SIG-M5 treated with dmso at 0.1 percent for 504 hours (cell line): Measurements from ENCODE around the gene CARMIL3.
"Not testable (repeated sequence)": the region's sequence is repeated elsewhere in the genome, so short reads cannot be mapped to it uniquely, and the experiment has no call there.

ENCODE experiments used
- DNase-seq: peaks from one replicate; lab custom pipeline; 2025; ENCODE audit not compliant: unreplicated experiment; lab: John Stamatoyannopoulos, UW

CARMIL3 gene

DNA sequence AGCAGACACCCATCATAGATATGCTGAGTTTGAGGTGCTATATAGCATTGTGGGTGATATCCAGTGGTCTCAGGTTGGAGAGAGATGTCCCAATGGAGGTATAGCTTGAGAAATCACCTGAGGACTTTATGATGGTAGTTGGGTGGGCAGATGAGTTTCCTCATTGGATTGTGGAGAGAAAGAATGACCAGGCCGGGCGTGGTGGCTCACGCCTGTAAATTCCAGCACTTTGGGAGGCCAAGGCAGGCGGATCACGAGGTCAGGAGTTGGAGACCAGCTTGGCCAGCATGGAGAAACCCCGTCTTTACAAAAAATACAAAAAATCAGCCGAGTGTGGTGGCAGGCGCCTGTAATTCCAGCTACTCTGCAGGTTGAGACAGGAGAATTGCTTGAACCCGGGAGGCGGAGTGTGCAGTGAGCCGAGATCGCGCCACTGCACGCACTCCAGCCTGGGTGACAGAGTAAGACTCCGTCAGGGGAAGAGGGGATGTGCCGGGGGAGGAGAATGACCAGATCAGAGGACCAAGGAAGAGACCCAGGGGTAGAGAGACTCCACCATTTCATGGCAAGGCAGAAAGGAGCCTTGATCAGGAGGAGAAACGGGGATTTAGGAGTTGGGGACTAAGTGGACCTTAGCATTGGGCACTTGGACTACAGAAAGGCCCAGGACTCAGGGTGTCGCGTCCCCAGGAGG is 41.5 kb downstream of the CARMIL3 start:
- no peak for DNase-seq

DNA sequence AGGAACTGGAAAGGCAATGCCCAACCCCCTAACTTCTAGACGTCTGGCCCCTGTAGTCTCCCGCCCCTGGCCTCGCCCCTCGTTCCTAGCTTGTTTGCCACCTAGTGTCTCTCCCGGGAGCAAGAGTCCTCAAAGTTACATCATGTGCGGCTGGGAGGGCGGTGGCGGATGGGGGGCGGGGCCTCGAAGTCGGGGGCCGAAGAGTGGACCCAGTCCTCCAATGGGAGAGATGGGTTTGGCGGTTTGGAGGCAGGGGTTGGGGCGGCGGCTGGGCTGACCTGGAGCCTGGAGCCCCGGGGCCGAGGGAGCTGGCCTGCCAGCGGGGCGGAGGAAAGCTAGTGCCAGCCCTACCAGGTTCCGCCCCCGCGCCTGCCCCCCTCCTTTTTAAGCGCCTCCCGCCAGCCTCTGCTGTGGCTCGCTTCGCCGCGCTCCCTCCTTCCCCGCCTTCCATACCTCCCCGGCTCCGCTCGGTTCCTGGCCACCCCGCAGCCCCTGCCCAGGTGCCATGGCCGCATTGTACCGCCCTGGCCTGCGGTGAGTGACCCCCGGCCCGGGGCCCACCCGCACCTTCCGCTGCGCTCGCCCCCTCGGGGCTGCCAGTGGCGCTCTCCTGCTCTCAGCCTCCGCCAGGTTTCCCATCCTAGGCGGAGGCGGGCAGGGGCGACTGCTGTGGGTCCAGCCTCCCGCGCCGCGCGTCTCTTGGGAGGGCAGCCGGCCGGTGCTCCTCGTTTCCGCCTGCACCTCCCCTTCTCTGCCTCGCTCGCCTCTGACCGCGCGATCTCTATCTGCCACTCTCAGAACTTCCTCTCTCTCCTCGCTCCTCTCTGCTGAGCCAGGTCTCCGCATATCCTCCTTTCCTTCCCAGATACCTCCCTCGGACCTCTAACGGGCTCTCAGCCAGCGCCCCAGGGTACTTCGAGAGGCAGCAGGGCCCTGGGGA is 42.4 kb downstream of the CARMIL3 start, which contains the start of gene PCK2:
PCK2 (plus strand) TSS at position 411 of the 940 bp plus-strand sequence; CDS start at position 506, 95 bp downstream.
- peak; percentile 91 for DNase-seq

DNA sequence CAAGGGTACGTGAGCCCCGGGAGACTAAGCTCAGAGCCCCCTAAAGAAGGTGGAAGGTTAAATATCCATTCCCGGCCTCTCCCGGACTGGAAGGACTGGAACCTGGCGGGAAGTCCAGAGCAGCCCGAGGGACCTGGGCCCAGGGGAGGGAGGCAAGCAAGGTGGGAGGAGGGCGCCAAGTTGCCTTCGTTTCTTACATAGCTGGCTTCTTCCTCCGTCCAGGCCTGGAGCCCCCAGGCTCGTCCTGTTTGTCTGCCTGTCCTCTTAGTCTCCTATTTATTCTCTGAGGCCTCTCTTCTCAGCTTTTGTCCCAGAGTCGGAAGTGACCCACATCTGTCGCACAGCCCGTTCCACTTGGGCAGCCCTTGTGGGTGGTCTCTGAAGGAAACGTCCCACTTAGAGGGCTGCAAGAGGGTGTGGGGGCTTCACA is 43.0 kb downstream of the CARMIL3 start:
- peak; percentile 8 for DNase-seq

DNA sequence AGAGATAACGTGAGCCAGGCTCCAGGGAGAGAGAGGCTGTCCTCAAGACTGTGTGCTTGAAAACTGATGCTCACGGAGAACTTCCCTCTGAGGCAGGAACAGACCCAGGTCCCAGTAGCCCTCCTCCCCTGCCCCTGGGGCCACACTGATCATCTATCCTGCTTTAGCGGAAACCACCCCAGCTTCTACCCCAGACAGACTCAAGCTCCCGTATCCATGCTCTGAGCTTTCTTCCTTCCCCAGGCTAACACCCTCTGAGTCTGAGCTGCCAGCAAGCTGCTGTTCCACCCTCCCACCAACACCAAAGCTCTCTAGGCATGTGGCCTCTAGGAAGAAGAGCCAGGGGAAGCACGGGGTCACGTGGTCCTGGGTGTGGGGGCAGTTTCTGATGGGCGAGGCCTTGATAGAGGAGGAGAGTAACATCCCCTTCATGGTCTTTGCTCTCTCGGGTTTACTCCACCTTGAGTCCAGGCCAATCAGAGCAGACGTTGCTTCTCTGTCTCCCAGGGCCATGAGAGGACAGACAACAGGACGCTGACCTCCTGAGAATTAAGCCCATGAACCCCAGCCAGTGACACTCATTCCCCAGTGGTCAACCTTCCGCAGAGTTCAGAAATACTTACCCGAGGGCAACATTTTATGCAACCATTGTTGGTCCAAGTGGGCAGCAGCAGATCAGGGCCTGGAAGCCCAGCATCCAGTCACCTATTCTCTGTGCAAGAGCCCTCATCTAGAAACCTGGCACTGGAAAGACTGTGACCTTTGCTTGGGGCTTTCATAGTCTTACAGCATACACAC is 43.7 kb downstream of the CARMIL3 start:
- peak; percentile 62 for DNase-seq

DNA sequence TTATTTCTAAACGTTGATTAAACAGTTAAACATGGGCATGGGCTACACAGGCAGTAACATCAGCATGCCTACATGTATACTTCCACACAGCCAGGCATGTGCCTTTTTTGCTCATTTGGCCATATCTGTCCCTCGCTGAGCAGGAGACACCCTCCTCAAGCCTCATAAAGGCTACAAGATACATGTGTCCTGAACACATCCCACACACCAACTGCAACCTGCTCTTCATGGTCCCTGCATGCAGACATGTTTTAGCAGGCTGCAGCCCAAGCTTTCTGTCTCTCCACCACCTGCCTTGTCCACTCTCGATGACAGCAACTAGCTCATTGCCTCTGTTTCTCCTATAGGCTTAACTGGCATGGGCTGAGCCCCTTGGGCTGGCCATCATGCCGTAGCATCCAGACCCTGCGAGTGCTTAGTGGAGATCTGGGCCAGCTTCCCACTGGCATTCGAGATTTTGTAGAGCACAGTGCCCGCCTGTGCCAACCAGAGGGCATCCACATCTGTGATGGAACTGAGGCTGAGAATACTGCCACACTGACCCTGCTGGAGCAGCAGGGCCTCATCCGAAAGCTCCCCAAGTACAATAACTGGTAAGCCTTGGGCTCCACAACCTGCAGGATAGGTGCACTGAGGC is 44.9 kb downstream of the CARMIL3 start:
- DNase-seq = no peak

DNA sequence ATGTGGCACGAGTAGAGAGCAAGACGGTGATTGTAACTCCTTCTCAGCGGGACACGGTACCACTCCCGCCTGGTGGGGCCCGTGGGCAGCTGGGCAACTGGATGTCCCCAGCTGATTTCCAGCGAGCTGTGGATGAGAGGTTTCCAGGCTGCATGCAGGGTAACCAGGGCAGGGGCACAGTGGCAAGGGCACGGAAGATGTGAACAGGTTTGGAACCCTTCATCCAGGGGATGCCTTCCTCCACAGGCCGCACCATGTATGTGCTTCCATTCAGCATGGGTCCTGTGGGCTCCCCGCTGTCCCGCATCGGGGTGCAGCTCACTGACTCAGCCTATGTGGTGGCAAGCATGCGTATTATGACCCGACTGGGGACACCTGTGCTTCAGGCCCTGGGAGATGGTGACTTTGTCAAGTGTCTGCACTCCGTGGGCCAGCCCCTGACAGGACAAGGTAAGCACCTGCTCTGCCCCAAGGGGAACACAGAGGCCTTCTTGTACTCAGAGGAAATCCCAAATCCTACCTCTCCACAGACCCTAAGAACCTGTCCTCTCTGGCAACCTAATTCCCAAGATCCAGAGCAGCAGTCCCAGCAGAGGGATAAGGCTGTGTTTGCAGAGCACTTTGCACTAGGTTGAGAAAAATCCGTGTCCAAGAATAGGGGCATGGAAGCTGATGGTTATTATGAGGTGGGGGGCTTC is 46.6 kb downstream of the CARMIL3 start:
- no peak for DNase-seq

DNA sequence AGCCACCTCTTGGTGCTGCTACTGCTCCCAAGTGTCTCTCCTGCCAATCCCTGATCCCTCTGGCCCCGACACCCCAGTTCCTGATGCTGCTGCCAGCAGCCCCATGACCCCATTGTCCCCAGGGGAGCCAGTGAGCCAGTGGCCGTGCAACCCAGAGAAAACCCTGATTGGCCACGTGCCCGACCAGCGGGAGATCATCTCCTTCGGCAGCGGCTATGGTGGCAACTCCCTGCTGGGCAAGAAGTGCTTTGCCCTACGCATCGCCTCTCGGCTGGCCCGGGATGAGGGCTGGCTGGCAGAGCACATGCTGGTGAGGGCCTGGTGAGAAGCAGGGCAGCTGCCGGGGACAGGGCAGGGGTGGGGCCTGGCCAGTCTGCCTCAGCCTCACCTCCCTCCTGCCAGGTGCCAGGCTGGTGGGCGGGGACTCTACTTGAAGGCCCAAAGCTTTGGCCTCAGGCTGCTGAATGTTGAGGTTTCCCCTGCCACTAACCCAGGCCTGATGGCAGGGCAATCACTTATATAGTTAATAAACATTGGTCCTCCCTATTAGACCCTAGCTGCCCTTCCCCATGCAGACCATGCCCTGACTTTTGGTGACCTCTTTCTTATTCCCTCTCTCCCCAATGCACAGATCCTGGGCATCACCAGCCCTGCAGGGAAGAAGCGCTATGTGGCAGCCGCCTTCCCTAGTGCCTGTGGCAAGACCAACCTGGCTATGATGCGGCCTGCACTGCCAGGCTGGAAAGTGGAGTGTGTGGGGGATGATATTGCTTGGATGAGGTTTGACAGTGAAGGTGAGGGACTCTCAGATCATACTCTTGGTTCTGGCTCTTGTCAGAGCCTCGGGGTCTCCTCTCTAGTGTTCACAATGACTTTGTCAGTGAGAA is 47.4 kb downstream of the CARMIL3 start:
- no peak for DNase-seq

DNA sequence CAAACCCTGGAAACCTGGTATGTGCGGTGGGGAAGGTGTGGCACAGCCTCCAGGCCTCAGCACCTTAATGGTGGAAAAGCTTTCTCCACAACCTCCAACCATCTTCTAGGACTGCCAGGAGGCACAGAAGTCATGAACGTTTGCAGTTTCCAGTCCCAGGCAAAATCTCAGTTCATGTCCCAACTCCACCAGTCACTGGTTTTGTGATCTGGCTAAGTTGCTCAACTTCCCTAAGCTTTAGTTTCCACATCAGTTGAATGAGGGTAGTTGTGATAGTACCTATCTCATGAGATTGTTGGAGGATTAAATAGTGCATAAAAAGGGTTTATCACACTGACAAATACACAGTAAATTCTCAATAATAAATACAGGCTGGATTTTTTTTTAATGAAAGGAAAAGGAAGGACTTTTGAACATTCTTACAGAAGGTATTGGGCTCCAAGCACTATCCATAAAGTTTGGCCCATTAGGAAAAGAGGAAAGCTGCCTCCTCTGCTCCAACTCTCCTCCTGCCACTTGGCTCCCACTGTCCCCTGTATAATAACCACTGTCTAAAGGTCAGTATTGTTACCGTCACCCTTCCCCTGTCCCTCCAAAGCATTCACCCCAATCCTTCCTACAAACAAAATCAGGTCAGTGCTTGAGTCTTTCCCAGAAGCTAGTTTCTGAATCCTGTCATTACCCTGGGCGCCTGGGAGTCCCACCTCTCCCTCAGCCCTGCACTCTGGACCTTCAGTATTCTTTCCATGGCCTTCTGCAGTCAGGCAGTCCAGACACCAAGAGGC is 48.6 kb downstream of the CARMIL3 start:
- DNase-seq = peak; percentile 27

DNA sequence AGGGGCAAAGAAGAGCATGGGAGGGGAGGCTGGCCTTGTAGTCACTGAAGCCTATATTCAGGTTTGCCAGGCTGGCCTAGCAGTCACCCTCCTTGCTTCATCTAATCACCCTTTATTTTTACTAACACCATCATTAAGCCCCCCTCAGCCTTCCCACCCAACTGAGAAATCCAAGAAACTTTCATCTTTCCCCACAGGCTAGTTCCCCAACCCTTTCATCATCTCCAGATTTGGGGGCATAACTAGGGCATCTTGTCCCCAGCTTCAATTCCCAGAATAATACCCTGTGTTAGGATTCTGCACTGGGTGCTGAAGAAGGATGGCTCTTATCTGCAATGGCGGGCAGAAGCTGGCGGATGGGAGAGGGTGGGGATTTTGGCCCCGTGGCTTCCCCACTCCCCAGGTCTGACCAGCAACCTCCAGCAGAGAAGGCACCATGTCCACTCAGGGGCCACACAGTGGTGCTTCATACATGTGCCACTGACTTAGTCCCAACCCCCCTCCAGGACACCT is 49.2 kb downstream of the CARMIL3 start:
- DNase-seq = no peak

DNA sequence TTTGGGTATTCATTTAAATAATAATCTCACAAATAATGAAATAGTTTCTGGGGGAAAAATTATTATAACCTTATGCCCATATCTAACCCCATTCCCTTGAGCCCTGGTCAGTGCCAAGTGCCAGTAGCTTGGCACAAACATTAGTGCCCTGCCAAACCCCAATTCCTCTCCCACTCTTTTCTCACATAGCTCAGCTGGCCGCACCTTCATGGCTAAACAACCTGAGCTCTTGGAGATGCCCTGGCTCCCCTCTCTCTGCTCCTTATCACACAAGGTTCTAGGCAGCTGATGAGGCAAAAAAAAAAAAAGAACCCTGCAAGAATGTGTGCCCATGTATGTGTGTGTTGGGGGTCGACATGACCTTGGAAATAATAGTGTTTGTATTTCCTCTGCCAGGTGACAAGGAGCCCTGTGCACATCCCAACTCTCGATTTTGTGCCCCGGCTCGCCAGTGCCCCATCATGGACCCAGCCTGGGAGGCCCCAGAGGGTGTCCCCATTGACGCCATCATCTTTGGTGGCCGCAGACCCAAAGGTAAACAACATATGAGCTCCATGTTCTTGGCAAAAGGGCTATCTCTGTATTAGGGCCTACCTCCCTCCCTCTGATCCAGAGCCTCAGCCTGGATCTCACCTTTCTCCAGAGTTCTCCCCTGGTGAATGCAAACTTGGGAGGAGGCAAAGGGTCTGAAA is 50.7 kb downstream of the CARMIL3 start:
- no peak for DNase-seq

DNA sequence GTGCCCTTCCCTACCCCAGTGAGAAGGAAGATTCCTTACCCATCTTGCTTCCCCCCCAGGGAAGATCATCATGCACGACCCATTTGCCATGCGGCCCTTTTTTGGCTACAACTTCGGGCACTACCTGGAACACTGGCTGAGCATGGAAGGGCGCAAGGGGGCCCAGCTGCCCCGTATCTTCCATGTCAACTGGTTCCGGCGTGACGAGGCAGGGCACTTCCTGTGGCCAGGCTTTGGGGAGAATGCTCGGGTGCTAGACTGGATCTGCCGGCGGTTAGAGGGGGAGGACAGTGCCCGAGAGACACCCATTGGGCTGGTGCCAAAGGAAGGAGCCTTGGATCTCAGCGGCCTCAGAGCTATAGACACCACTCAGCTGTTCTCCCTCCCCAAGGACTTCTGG is 51.6 kb downstream of the CARMIL3 start:
- no peak for DNase-seq

DNA sequence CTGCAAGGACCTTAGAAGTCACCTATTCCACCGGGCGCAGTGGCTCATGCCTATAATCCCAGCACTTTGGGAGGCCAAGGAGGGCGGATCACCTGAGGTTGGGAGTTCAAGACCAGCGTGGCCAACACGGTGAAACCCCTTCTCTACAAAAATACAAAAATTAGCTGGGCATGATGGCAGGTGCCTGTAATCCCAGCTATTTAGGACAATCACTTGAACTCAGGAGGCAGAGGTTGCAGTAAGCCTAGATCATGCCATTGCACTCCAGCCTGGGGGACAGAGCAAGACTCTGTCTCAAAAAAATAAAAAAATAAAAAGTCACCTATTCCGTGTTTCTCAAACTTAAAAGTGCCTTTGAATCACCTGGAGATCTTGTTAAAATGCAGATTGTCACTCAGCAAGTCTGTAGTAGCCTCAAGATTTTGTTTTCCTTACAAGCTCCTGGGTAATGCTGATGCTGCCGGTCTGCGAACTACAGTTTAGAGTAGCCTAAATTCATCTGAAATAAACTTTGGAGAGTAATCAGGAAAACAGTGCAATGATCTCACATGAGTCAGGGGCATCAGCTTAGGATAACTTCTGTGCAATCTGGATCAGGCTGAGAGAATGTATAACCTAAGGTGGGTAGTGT is 53.9 kb downstream of the CARMIL3 start:
- not testable (repeated sequence) for DNase-seq

DNA sequence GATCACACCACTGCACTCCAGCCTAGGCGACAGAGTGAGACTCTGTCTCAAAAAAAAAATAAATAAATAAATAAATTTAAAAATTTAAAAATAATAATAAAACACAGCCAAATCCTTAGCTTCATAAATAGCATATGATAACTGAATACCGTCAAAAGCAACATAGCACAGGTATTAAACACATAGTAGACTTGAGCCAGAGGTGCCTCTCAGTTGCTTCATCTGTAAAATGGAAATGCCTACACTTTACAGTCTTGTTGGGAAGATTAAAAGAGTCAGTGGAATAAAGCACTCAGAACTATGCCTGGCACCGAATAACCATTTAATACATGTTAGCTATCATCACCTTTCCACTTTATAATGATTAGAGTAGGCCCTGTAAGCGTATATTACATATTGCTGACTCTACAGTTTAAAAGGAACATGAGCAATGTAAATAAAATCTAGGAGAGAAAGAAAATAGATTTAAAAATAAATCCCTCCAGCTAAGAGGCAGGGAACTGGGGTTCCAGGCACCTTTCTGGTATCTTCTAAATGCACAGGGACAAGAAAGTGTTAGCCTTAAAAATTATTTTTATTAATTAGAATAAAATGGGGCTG is 55.0 kb downstream of the CARMIL3 start:
- DNase-seq = no peak

DNA sequence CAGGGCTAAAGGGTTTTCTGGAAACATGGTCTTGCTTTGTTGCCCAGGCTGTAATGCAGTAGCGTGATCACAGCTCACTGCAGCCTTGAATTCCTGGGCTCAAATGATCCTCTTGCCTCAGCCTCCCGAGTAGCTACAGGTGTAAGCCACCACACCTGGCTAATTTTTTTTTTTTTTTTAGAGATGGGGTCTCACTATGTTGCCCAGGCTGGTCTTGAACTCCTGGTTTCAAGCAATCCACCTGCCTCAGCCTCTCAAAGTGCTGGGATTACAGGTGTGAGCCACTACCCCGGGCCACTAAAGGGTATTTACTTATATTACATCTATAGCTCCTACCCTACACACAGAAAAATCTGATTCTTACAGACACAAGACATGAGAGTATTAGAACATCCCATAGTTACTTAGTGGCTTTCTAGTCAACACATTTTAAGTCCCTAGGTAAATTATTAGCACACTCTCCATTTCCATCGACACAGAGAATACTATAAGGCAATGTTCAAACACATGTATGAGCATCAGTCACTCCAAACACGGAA is 56.6 kb downstream of the CARMIL3 start:
- no peak for DNase-seq

DNA sequence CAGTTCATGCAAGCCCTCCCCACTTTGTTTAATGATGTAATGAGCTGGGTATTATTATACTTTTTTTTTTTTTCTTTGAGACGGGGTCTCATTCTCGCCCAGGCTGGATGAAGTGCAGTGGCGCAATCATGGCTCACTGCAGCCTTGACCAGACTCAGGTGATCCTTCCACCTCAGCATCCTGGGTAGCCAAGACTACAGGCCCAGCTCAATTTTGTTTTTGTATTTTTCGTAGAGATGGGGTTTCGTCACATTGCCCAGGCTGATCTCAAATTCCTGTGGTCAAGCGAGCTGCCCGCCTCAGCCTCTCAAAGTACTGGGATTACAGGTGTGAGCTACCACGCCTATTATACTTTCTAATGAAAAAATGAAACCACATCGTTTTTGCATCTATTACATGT is 58.3 kb downstream of the CARMIL3 start:
- no peak for DNase-seq

DNA sequence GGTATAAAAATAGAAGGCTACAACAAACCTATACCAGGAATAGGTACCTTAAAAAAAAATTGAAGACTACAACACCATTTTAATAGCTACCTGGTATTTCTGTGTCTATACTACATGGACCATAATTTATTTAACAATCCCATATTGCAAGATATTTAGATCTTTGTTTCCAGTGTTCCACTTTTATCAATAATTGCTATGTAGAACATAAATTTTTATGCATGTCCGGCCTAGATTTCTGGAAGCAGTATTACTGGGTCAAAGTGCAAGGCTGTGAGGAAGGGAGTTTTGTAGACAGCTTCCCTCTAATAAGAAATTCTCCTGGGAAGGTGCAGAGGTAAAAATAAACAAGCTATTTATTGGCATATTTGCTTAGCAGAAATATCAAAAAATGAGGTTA is 58.7 kb downstream of the CARMIL3 start:
- no peak for DNase-seq
